ENCODE data around the gene ARMH1.
A peak's percentile ranks its signal among the peaks of the same experiment; 100 is the strongest.

ARMH1 gene

DNA sequence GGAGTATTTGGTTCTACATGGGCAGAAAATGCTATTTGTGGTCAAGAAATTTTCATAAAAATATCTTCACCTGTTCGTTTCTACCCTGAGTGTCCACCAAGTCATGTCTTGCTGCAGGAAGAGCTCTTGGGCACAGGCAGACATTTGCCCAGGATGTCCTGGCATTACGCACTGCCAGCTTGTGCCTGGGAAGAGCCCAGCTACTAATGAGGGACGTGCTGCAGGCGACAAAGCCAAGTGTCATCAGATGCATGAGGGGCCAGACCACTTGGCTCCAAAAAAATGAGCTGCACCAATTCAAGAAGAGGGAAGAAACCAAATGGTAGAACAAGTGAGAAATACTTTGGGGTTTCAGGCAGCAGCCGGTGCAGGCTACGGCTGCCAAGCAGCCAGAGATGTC is 43.6 kb downstream of the ARMH1 start:
- H3K4me2 ChIP-seq, result peak overlapping the region in 3 of 11 experiments; percentile 1 to 32 (median 4); a peak in 2 of 22 replicates
- peaks cover 62 to 81% (median 71%) of the 10 kb centered on the region in 10 experiments for H3K4me1 ChIP-seq
- no peak overlapping the region for H3K4me3 ChIP-seq
- H3K9me3 ChIP-seq (replicated peaks in 1 of 11), result no peaks in the 10 kb centered on the region
- no peaks in the 10 kb centered on the region for H3K36me3 ChIP-seq
- H3K27me3 ChIP-seq, result no peaks in the 10 kb centered on the region
- no peak overlapping the region for H3K27ac ChIP-seq
- TF ChIP-seq Cebpa-rat (IDR thresholded peaks at IDR 0.05), result no peak
- H3K9ac ChIP-seq, result no peak overlapping the region
- H4K20me1 ChIP-seq, result no peaks in the 10 kb centered on the region; a peak in 1 of 22 replicates

GRCh38 chr1:44719318-44719717 is 44.8 kb downstream of the ARMH1 start:
- H3K4me1 ChIP-seq, result peaks cover 64 to 84% (median 72%) of the 10 kb centered on the region in 10 experiments
- TF ChIP-seq Cebpa-rat (IDR thresholded peaks at IDR 0.05), result no peak
- H4K20me1 ChIP-seq, result no peaks in the 10 kb centered on the region; a peak in 1 of 22 replicates
- no peaks in the 10 kb centered on the region for H3K36me3 ChIP-seq
- no peak overlapping the region for H3K9ac ChIP-seq
- H3K9me3 ChIP-seq (replicated peaks in 1 of 11), result peaks cover 0 to 3% (median 0%) of the 10 kb centered on the region in 11 experiments; a peak in 1 of 22 replicates
- H3K27ac ChIP-seq, result no peak overlapping the region
- H3K4me2 ChIP-seq, result peak overlapping the region; percentile 24 to 87 (median 45); a peak in 21 of 22 replicates
- H3K4me3 ChIP-seq, result no peak overlapping the region
- no peaks in the 10 kb centered on the region for H3K27me3 ChIP-seq

GRCh38 chr1:44720281-44720680 is 45.8 kb downstream of the ARMH1 start:
- H4K20me1 ChIP-seq, result no peaks in the 10 kb centered on the region; a peak in 1 of 22 replicates
- H3K36me3 ChIP-seq, result no peaks in the 10 kb centered on the region
- no peak for TF ChIP-seq Cebpa-rat (IDR thresholded peaks at IDR 0.05)
- no peak overlapping the region for H3K4me3 ChIP-seq
- H3K27ac ChIP-seq, result no peak overlapping the region
- H3K4me1 ChIP-seq, result peaks cover 64 to 84% (median 70%) of the 10 kb centered on the region in 10 experiments
- no peaks in the 10 kb centered on the region for H3K27me3 ChIP-seq
- peaks cover 0 to 7% (median 0%) of the 10 kb centered on the region in 11 experiments; a peak in 2 of 22 replicates for H3K9me3 ChIP-seq (replicated peaks in 1 of 11)
- H3K9ac ChIP-seq, result no peak overlapping the region
- H3K4me2 ChIP-seq, result peak overlapping the region in 9 of 11 experiments; percentile 4 to 87 (median 51); a peak in 17 of 22 replicates

- Histone ChIP-seq H3K27me3 (no peaks in the 10 kb centered on the region), H3K27ac (peak overlapping the region; percentile 72 to 91 (median 85); a peak in 21 of 22 replicates), H3K36me3 (no peaks in the 10 kb centered on the region), H3K4me3 (no peak overlapping the region; a peak in 2 of 20 replicates), H3K4me1 (peaks cover 60 to 90% (median 70%) of the 10 kb centered on the region in 10 experiments), H3K4me2 (peak overlapping the region; percentile 16 to 94 (median 76); a peak in 20 of 22 replicates), H3K9ac (peak overlapping the region; percentile 68 to 78 (median 73); a peak in 21 of 22 replicates), H4K20me1 (no peaks in the 10 kb centered on the region; a peak in 1 of 22 replicates), H3K9me3 (replicated peaks in 1 of 11) (peaks cover 0 to 7% (median 0%) of the 10 kb centered on the region in 11 experiments; a peak in 2 of 22 replicates)
- no peak for TF ChIP-seq Cebpa-rat (IDR thresholded peaks at IDR 0.05)
Observed at GRCh38 chr1:44721485-44722361, 47.2 kb downstream of the ARMH1 start.

GRCh38 chr1:44723064-44723463 is 48.5 kb downstream of the ARMH1 start:
- TF ChIP-seq Cebpa-rat (IDR thresholded peaks at IDR 0.05), result no peak
- no peaks in the 10 kb centered on the region for H3K36me3 ChIP-seq
- peak overlapping the region in 5 of 10 experiments; percentile 1 to 50 (median 38); a peak in 7 of 20 replicates for H3K4me3 ChIP-seq
- H3K27me3 ChIP-seq, result no peaks in the 10 kb centered on the region
- peaks cover 52 to 97% (median 73%) of the 10 kb centered on the region in 10 experiments for H3K4me1 ChIP-seq
- peak overlapping the region in 9 of 11 experiments; percentile 45 to 77 (median 69); a peak in 14 of 22 replicates for H3K9ac ChIP-seq
- H4K20me1 ChIP-seq, result no peaks in the 10 kb centered on the region; a peak in 1 of 22 replicates
- H3K27ac ChIP-seq, result peak overlapping the region in 10 of 11 experiments; percentile 71 to 91 (median 86); a peak in 17 of 22 replicates
- peaks cover 0 to 7% (median 0%) of the 10 kb centered on the region in 11 experiments; a peak in 2 of 22 replicates for H3K9me3 ChIP-seq (replicated peaks in 1 of 11)
- H3K4me2 ChIP-seq, result peak overlapping the region; percentile 58 to 94 (median 76)

DNA sequence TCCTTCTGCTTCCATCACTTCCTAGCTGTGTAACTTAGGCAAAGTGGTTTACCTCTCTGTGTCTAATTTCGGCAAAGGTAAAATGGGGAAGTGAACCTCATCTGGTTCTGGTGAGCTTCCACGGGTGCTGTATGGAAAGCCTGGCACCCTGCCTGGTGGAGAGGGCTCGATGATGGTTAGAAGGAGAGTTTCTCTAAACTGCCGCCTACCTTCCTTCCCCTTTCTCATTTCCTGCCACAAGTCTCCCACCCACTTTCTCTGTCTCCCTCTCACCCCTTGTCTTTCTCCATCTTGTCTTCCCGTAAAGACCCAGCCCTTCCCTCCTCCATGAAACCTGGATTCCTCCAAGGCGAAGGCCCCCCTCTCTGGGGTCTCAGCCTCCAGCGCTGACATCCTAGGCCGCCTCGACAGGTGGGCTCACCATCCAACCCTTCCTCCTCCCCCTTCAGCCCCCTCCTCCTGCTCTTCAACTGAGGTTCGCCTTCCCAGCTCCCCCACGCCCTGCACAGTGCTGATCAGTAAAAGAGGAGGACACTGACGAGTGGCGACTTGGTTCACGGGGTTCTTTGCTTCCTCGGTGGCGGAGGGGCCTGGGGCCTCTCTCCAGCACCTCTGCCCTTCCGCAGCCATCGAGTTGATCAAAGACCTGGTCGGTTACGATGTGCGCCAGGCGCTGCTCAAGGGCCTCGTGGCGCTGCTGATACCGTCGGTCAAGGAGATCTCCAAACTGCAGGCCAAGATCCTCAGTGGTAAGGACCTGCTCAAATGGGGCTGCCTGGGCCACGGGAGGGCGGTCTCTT is 49.2 kb downstream of the ARMH1 start:
- no peak for TF ChIP-seq Cebpa-rat (IDR thresholded peaks at IDR 0.05)
- Histone ChIP-seq H3K27ac (peak overlapping the region in 10 of 11 experiments; percentile 71 to 91 (median 86); a peak in 20 of 22 replicates), H3K9me3 (replicated peaks in 1 of 11) (peaks cover 0 to 7% (median 0%) of the 10 kb centered on the region in 11 experiments; a peak in 2 of 22 replicates), H3K4me3 (peak overlapping the region in 8 of 10 experiments; percentile 8 to 50 (median 36); a peak in 12 of 20 replicates), H3K27me3 (no peaks in the 10 kb centered on the region), H3K4me1 (peaks cover 54 to 98% (median 74%) of the 10 kb centered on the region in 10 experiments), H4K20me1 (no peaks in the 10 kb centered on the region; a peak in 1 of 22 replicates), H3K36me3 (no peaks in the 10 kb centered on the region), H3K9ac (peak overlapping the region in 10 of 11 experiments; percentile 39 to 77 (median 68); a peak in 17 of 22 replicates), H3K4me2 (peak overlapping the region; percentile 58 to 94 (median 76))

- Histone ChIP-seq H4K20me1 (no peaks in the 10 kb centered on the region), H3K4me2 (peak overlapping the region; percentile 58 to 94 (median 76)), H3K9me3 (replicated peaks in 1 of 11) (peaks cover 0 to 7% (median 0%) of the 10 kb centered on the region in 11 experiments; a peak in 2 of 22 replicates), H3K4me1 (peaks cover 53 to 99% (median 73%) of the 10 kb centered on the region in 10 experiments), H3K4me3 (peak overlapping the region in 5 of 10 experiments; percentile 22 to 50 (median 36); a peak in 8 of 20 replicates), H3K27me3 (no peaks in the 10 kb centered on the region), H3K9ac (peak overlapping the region in 10 of 11 experiments; percentile 39 to 77 (median 68); a peak in 17 of 22 replicates), H3K36me3 (no peaks in the 10 kb centered on the region), H3K27ac (peak overlapping the region in 10 of 11 experiments; percentile 71 to 91 (median 86); a peak in 20 of 22 replicates)
- no peak for TF ChIP-seq Cebpa-rat (IDR thresholded peaks at IDR 0.05)
Observed at GRCh38 chr1:44724296-44724954, 49.9 kb downstream of the ARMH1 start.

All from BLaER1 treated with 17β-estradiol and CSF1 and Interleukin-3, amounts not matched to agents 10 nM and 100 nM (cell line).